Measurements from ENCODE around the gene CACNA1E. TPM values are rescaled to one million over a fixed set of nuclear protein-coding genes. Genes with fewer than 3 reads are reported as not detected.

Gene CACNA1E
- total RNA-seq, 1 experiment from 2014 or later = 0.46 TPM

DNA sequence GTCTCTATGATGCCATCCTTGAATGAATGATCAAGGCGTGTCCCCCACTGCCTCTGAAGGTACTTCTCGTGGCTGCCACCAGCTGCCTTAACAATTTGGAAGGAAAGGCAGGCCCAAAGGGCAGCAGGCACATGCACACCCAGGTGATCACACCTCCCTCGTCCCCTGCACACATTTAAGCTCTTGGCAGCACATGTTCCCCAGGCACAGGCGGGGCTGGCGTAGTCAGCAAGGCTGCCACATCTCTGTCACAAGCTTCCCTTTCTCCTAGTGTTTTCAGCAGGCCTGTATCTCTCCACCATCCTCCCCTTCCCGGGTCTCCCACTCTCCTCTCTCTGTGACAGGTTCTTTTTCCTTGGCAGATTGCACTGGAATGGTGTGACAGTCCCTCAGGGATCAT is 111.9 kb downstream of the CACNA1E start:
- Histone ChIP-seq H3K4me1 (ENCODE audit: insufficient read depth, low read length) (no peaks in the 10 kb centered on the region), H2BK12ac (ENCODE audit: insufficient read length, low read depth, low read length) (no peak overlapping the region), H3K9me3 (ENCODE audit: control insufficient read depth, low read depth, low read length) (no peaks in the 10 kb centered on the region), H3K23ac (ENCODE audit: insufficient read length, low read depth, low read length) (no peak overlapping the region), H2AFZ (ENCODE audit: low read length) (no peak overlapping the region), H3T11ph (ENCODE audit: low read length) (no peak overlapping the region), H4K20me1 (ENCODE audit: control insufficient read depth, insufficient read depth, insufficient read length) (no peaks in the 10 kb centered on the region), H4K5ac (ENCODE audit: insufficient read length, low read depth, low read length) (no peak overlapping the region), H3K23me2 (ENCODE audit: insufficient read length, low read depth, low read length, poor library complexity, severe bottlenecking) (no peaks in the 10 kb centered on the region), H3K79me1 (ENCODE audit: insufficient read depth, low read depth, low read length, poor library complexity, severe bottlenecking) (no peaks in the 10 kb centered on the region), H2BK120ac (ENCODE audit: low read depth, low read length, poor library complexity, severe bottlenecking) (no peak overlapping the region), H3K27me3 (ENCODE audit: insufficient read depth, low read length) (no peaks in the 10 kb centered on the region), H4K8ac (replicated peaks; ENCODE audit: insufficient read length, low read depth, low read length) (no peak overlapping the region), H3K79me2 (ENCODE audit: insufficient read depth, low read length) (no peaks in the 10 kb centered on the region), H2AK5ac (ENCODE audit: insufficient read length, low read length) (no peak overlapping the region), H3K27ac (ENCODE audit: insufficient read length, low read depth, low read length) (no peak overlapping the region), H3K56ac (ENCODE audit: insufficient read length, low read depth, low read length) (no peak overlapping the region), H3K4ac (ENCODE audit: low read depth, low read length) (no peak overlapping the region), H3K18ac (ENCODE audit: insufficient read length, low read depth, low read length) (peak overlapping the region; percentile 44), H3K9ac (ENCODE audit: extremely low read depth, insufficient read length, low read length) (no peak overlapping the region), H3K4me2 (ENCODE audit: insufficient read depth, insufficient read length, low read length) (no peak overlapping the region), H2BK20ac (ENCODE audit: low read depth, low read length, poor library complexity, severe bottlenecking) (no peak overlapping the region), H2BK15ac (ENCODE audit: low read depth, low read length) (no peak overlapping the region), H2BK5ac (ENCODE audit: insufficient read length, low read length) (no peak overlapping the region), H4K91ac (ENCODE audit: insufficient read length, low read depth, low read length) (no peak overlapping the region), H3K14ac (ENCODE audit: insufficient read depth, low read length) (no peak overlapping the region)
- Mint-ChIP-seq H3K36me3 (ENCODE audit: insufficient read depth in 1 of 3, low read depth in 3 of 3) (peaks cover 0 to 4% (median 0%) of the 10 kb centered on the region in 3 experiments; a peak in 2 of 7 replicates), H3K27me3 (ENCODE audit: low read depth) (peaks cover 4% of the 10 kb centered on the region; the same call in 1 of the 2 replicates), H3K4me3 (no peak overlapping the region), H3K4me1 (peaks cover 18 to 21% of the 10 kb centered on the region in 2 experiments), H3K9me3 (no peaks in the 10 kb centered on the region), H3K27ac (no peak overlapping the region)
- TF ChIP-seq, protein P1, sequence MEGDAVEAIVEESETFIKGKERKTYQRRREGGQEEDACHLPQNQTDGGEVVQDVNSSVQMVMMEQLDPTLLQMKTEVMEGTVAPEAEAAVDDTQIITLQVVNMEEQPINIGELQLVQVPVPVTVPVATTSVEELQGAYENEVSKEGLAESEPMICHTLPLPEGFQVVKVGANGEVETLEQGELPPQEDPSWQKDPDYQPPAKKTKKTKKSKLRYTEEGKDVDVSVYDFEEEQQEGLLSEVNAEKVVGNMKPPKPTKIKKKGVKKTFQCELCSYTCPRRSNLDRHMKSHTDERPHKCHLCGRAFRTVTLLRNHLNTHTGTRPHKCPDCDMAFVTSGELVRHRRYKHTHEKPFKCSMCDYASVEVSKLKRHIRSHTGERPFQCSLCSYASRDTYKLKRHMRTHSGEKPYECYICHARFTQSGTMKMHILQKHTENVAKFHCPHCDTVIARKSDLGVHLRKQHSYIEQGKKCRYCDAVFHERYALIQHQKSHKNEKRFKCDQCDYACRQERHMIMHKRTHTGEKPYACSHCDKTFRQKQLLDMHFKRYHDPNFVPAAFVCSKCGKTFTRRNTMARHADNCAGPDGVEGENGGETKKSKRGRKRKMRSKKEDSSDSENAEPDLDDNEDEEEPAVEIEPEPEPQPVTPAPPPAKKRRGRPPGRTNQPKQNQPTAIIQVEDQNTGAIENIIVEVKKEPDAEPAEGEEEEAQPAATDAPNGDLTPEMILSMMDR (conservative IDR thresholded peaks at IDR 0.05) = no peak
- peak; percentile 21 for DNase-seq
- WGBS (ENCODE audit: extremely low coverage, insufficient read length, low lambda C conversion rate) = no CpG with 5 or more reads among the region's 6 CpGs
